GM18502 (cell line): Measurements from ENCODE around the gene RBKS.

ENCODE experiments used
- ATAC-seq: cut with Tn5 transposase; IDR thresholded peaks from one replicate; pipeline ENCODE4 v1.9.1; 2021; ENCODE audit warnings: mild to moderate bottlenecking; ENCODE audit not compliant: unreplicated experiment, poor library complexity

RBKS gene

DNA sequence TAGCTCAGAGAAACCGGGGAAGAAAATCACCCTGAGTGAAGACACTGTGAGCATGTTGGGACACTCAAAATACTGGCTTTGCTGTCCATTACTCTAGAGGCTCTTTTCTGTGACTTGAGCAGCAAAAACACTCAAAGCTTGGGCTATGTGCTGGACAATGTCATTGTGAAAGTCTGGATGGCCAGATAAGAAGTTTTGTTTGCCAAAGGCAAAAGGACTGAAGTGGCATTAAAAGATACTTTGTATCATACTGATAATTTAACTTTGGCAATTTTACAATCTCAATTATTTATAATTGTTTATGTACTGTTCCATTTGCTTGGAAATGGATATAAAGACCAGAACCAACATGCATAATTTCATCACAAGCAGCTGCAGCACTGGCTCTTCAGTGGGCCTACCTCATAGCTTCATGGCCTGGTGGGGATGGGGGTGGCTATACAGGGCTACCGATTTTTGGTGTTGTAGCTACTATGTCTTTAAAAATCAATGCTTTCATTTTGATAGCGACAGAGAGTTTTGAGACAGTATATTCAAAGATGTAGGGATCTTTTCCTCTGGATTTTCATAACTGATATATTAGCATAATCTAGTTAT is 51.1 kb downstream of the RBKS start:
- no peak for ATAC-seq

DNA sequence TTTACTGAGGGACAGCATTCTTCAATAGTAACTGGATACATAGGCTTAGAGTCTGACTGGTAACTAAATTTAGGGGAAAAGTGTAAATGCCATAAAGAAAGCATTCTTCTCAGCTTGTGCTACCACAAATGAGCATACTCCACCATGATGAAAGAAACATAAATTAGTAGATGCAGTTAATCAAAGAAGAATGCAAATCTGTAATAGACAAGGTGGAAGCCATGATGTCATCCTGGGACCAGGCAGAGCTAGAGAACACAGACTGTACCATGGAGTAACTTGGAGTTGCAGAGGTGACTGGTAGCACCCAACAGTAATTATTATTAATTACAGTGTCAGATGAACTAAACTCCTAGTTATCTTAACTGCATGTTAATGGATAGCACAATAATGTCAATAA is 51.7 kb downstream of the RBKS start:
- no peak for ATAC-seq

DNA sequence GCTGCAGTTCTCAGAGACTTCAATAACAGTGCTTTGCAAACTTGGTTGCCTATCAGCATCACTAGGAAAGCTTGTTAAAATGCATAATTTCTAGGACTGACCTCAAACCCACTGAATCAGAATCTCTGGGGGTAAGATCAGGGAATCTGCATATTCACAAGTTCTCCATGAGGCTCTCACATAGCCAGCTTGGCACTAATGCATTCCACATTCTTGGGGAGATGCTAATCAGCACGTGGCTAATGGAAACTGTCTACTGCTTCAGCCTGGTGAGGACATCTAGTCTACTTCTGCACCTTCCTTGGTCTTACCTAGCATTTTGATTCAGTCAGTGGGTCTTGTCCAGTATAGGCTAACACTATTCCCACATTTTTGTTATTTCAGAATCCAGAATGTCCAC is 56.3 kb downstream of the RBKS start:
- no peak for ATAC-seq

DNA sequence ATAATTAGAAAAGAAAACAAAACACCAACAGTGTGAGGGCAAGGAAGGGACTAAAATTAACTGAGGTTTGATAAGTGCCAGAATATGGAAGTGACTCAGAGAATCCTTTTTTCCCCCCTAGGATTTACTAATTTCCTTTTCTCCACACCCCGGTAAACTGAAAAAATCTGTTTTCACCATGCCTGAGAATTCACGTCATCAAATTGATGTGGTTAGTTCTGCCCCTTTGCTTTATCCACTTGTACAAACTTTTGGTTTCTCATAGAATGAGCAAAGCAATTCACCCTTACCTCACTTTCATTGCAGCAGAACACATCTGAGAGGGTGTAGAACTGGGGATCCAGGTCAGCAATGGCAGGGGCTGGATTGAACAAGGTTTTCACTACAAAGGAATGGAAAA is 57.8 kb downstream of the RBKS start:
- ATAC-seq: no peak

DNA sequence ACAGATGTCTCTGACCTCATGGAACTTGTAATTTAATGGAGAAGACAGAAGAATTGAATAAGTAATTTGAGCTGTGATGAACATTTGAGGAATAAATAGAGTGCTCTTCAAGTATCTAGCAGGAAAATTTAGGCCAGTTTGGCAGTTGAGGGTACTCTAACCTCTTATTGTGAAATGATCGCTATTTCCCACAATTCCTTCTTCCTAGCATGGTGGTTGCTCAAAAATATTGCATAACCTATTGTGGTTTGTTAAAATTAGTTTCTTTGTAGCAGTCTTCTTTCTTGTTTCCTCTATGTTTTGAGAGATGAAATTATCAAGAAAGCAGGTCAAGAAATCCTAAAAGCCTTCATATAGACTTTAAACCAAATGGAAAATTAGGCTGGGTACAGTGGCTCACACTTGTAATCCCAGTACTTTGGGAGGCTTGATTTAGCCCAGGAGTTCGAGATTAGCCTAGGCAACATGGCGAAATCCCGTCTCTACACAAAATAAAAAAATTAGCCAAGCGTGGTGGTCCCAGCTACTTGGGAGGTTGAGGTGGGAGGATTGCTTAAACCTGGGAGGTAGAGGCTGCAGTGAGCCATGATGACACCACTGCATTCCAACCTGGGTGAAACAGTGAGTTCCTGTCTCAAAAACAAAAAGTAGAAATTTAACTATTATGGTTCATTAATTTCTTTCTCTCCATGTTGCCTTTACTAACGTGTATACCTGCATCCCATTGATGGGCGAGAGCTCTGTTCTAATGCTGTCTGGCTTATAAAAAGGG is 58.7 kb downstream of the RBKS start:
- ATAC-seq: no peak

DNA sequence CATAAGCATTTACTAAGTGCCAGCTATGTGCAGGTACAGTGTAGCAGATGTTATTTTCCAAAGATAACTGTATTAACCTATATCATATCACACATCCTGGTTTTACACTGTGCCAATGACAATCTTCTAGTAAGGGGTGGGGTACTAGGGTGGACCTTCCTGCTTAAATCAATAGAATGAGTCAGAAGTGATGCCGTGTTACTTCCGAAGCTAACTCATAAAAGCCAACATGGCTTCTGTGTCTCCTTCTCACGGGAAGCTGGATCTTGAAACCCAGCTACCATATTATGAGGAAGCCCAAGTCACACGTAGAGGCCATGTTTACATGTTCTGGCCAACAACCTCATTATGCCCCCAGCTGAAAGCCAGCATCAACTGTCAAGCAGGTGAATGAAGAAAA is 59.5 kb downstream of the RBKS start:
- no peak for ATAC-seq

DNA sequence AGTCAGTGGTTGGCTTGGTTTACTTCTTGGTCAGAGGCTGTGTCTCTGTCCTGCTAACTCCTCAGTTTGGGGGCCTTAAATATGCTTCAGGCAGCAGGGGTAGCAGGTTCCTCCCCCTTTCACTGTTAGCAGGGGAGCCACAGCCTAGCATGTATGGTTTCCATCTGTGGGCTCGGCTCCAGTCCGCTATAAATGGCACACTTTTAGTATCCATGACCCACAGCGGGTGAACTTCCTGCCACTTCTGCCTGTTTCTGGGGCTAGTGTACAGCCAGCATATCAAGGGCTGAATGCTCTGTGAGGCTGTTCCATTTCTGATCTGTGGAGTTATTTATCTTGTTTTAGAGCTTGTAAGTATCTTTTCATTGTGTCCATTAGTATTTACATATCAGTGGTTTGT is 60.4 kb downstream of the RBKS start:
- ATAC-seq: no peak

DNA sequence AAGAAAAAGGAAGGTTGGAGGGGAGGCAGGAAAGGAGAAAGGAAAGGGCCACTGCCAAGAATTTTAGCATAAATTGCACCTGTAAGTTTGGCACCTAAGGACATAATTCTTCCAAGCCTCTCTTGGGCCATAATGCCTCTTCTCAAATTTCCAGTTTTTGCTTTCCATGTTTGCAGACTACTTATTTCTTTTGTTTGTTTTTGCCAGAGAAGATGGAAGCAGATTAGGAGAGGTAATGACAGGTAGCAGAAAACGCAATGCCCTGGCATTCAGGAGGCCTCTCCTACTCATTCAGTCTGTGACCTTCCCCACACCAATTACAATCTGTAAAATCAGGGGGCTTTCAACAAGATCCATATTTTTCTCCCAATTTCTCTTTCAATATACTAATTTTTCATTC is 61.9 kb downstream of the RBKS start:
- ATAC-seq: no peak

DNA sequence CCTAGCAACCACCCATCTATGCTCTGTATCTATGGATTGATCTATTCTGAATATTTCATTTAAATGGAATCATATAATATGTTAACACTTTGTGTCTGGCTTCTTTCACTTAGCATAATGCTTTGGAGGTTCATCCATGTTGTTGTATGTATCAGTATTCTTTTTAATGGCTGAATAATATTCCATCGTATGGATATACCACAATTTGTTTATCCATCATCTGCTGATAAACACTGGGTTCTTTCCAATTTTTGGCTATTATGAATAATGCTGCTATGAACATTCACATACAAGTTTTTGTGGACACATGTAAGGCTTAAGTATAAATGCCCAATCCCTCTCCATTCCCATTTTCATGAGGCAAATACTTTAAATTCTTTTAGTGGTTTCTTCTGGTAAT is 65.8 kb downstream of the RBKS start:
- ATAC-seq: no peak

DNA sequence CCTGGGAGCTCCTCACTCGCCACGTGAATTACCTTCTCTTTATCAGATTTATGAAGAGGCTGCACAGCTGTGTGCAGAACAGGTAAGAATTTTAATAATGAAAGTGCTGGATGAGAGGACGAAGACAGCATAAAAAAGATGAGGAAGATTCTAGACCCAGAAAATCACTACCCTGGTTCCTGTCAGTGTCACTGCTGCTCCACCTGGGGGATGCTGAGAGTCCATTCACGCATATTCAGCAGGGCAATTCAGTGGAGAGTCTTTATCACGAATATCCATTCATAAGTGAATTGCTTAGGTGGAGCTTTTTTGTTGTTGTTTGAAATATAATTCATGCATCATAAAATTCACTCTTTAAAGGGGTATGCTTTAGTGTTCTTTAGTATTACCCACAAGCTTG is 66.6 kb downstream of the RBKS start:
- ATAC-seq: no peak

DNA sequence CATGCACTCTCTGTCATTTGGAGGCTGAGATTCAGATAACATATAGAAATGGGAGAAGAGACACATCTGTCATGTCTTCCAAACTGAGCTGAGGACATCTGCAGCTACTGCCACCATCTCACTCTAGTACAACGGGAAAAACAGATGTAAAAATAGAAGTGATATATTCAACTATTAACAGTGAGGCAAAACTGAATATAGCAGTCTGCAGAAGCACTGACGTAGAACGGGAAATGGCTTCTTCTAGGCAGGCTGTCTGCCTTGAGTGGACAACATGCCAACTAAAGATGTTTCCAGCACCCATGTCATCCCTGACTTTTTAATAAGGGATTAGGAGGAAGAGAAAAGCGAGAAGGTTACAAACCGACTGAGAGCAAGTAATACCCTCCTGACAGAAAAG is 67.1 kb downstream of the RBKS start:
- no peak for ATAC-seq

DNA sequence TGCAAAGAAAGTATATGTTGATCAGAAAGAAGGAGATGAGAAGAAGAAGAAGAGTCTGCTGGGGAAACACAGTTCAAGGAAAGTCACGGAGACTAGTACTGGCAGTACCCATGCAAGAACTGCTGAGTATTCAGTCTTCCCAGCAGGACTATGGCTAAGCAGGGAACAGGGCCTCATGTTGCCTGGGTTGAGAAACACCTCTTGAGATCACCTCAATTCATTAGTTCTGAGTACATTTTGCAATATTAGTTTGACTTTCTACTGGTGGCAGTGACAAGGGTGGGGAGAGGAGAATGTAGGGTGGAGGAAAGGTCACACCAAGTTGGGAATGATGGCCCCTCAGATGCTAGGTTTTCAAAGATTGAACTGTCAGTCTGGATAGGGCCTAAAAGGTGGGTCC is 68.1 kb downstream of the RBKS start:
- no peak for ATAC-seq

DNA sequence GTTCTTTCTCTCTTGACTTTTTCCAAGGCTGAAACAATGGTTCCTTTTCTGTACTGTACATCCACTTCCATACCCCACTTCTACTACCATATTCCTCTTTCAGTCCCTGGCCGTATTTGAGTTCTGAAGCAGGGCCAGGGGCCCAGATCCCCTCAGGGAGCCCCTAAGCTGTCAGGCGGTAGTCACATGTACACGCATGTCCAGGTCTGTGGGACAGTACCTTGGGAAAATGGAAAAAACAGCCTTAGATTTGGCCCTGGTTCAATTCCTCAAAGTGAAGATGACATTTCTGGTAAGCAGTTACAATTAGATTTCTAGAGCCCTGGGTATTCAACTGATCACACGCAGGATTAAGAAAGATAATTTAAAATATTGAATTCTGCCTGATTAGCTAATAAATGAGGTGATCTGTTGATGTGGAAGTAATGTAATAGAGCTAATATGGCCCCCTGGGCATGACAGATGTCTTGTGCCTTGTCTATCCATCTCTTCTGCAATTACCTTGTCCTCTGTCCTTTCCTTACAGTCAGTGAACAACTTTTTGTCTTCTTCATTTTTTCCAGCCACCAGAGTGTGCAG is 74.2 kb downstream of the RBKS start:
- no peak for ATAC-seq

DNA sequence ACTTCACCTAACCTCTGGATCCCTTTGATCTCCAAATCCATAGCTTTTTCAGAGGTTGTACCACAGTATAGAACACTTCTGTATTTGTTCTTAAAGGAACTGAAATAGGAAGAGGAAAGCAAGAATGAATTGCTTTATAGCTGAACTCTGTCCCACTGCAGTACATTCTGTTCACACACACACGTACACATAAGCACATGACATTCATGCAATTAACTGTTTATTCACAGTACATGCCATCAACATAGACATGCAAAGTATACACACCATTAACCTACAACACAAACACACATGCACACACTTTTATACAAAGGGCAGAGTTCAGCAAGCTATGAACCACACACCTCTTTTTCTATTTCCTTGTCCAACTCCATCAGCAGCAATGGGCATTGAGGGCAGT is 75.4 kb downstream of the RBKS start:
- no peak for ATAC-seq

DNA sequence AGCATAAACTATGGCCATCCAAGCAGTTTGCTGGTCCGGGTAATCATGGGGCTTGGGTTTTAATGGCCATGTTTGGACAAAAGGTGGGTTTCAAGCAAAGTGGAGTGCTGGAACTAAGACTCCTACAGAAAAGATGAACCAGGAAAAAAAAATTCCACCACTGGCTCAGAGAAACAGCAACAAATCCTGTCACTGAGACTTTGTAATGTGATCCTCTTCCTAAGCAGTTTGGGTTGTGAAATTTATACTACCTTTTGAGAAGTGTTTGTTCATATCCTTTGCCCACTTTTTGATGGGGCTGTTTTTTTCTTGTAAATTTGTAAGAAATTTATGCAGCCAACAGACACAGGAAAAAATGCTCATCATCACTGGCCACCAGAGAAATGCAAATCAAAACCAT is 78.4 kb downstream of the RBKS start:
- ATAC-seq: no peak

DNA sequence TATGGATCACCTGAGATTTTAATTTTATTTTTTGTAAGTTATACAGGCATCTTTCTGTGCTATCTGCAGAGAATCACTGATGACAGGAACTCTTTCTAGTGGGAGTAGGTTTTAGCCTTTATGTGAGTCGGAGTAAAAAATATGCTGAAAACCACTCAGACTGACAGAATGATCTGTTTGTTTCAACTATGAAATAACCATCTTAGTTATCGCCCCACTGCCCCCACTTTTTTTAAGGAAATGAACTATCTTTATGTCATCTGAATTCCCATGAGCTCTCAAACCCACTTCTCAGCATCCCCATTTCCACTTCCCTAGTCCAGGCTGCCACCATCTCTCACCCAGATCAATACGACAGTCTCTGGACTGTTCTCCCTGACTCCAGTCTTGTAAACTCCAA is 79.7 kb downstream of the RBKS start:
- ATAC-seq: no peak

DNA sequence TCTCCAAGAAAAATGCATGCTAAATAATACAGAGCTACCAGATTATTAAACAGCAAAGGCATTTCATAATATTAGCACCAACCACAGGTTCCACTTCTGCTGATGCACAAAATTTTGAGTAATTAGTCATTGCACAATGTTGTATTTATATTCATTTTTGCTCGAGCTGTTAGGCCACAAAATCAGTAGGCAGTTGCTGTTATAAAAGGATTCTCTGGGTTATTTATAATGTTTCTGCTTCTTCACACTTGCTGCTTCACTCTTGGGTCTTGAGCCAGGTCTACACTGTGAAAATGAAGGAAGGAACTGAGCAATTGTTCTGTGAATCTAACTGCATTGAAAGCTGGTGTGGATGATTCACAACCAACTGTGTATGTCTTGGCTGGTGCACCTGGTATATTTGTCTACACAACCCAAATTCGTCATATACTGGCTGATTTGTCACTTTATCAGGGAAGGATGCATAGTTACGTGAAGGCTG is 80.4 kb downstream of the RBKS start:
- no peak for ATAC-seq

DNA sequence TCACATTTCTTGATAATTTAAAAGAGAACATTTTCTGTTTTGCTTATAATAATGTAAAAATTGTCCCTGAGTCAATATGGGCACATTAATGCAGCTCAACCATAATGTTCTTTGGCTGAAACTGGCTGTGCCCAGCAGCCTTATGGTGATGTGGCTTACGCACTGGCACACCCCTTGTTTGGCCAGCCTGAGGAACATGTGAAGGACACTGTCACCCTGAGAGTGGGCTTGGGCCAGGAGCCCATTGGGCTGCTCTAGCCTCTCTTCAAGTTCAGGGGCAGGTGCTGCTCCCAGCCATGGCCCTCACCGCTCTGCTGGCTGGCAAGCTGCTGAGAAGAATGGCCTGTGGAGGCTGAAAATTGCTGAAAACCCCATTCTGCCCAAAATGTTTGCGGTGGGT is 81.2 kb downstream of the RBKS start:
- no peak for ATAC-seq

DNA sequence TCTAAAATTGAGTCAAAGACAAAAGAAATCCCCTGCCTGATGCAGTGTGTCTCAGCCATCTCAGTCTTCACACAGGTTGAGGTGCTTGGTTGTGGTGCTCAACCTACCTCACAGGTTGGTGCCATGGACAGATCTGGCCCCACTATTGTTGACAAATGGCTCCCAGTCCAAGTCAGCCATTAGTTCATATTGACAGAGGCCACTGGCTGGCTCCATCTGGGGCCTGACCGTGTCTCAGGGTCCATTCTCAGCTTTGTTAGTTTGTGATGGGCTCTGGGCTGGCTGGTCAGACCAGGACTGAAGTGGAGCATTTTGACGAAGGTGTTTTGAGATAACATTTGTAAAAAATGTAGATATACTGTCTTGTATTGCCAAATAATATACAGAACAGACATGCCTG is 81.8 kb downstream of the RBKS start:
- ATAC-seq: no peak

DNA sequence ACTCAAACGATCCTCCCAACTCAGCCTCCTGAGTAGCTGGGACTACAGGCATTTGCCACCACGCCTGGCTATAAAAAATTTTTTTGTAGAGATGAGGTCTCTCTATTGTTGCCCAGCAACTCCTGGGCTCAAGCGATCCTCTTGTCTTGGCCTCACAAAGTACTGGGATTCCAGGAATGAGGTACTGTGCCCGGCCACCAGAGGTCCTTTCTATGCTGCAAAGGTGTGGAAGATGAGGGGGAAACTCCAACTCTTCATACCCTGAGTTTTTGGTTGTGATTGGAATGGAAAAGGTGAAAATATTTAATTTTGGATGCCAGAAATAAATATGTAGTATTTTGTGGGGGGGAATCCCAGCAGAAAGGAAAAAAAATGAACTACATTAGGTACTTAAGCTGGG is 82.7 kb downstream of the RBKS start:
- no peak for ATAC-seq

DNA sequence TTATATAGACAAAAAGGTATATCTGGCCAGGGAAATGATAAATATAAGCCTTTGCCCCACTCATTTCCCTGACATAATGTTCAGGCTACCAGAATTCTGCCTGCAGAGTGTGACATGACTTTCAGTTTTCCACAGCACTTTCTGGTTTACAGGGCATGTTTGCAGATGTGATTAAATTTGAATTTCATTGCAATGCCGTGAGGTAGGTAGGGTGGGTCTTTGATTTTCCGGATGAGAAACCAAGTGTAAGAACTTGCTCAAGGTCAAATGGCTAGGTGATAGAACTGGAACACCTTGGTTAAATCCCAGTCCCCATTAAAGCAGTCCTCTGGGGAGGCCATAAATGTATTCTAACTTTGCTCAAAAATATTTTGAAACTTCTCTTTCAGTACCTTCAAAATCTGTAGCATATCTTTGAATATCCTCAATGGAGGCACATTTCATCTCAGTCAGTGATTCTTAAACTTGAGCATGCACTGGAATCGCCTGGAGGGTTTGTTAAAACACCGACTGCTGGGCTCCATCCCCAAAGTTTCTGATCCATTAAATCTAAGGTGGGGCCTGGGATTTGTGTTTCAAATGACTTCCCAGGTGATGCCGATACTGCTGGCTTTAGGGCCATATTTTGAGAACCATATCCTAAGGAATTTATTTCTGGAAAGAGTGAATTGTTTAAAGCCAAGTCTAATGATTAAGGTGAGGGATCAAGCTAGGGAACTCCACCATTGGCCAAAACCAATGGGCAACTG is 83.7 kb downstream of the RBKS start:
- no peak for ATAC-seq
